AG10803 (cell line): Measurements from ENCODE around the gene COPS4.
"Not testable (repeated sequence)": the region's sequence is repeated elsewhere in the genome, so short reads cannot be mapped to it uniquely, and the experiment has no call there.

Experiments
- DNase-seq: peaks from one replicate; pipeline ENCODE4 v3.0.0; 2010; ENCODE audit warnings: low read depth
- H3K4me3 ChIP-seq: 2 replicates; pipeline ENCODE4 v1.5.1; 2011; ENCODE audit warnings: mild to moderate bottlenecking, low read length, control low read depth
- CTCF ChIP-seq: conservative IDR thresholded peaks from 2 replicates; pipeline ENCODE4 v1.5.1; 2011; ENCODE audit warnings: mild to moderate bottlenecking, low read length, control low read depth, inconsistent platforms

COPS4 gene

GRCh38 chr4:83028976-83029375 is 6.0 kb upstream of the COPS4 start:
- TF ChIP-seq CTCF = no peak
- H3K4me3 ChIP-seq = no peak overlapping the region
- DNase-seq = no peak

GRCh38 chr4:83029688-83030087 is 5.3 kb upstream of the COPS4 start:
- no peak for TF ChIP-seq CTCF
- no peak overlapping the region for H3K4me3 ChIP-seq
- no peak for DNase-seq

- DNase-seq = no peak
- no peak for TF ChIP-seq CTCF
- H3K4me3 ChIP-seq = no peak overlapping the region
These were observed 2.1 kb downstream of the COPS4 start for GRCh38 chr4:83036991-83037665.

GRCh38 chr4:83040269-83040668 is 5.3 kb downstream of the COPS4 start:
- no peak overlapping the region for H3K4me3 ChIP-seq
- no peak for TF ChIP-seq CTCF
- no peak for DNase-seq

- H3K4me3 ChIP-seq, DNase-seq: not testable (repeated sequence)
These were observed 8.2 kb downstream of the COPS4 start for GRCh38 chr4:83043157-83043556.

GRCh38 chr4:83043801-83044407 is 8.9 kb downstream of the COPS4 start:
- no peak overlapping the region for H3K4me3 ChIP-seq
- DNase-seq = peak; percentile 64
- TF ChIP-seq CTCF = no peak

GRCh38 chr4:83046693-83047473 is 11.9 kb downstream of the COPS4 start:
- no peak for TF ChIP-seq CTCF
- DNase-seq = no peak
- H3K4me3 ChIP-seq = no peak overlapping the region

- not testable (repeated sequence) for DNase-seq, H3K4me3 ChIP-seq
These were observed 13.8 kb downstream of the COPS4 start for GRCh38 chr4:83048781-83049180.
